Stimulated activated CD8-positive, alpha-beta memory T cell treated with anti-CD3 and anti-CD28 coated beads, Interleukin-4, amount 100 ng/mL, for 4 hours (primary cell): Measurements from ENCODE around the gene CAPZA2.
"Not testable (repeated sequence)": the region's sequence is repeated elsewhere in the genome, so short reads cannot be mapped to it uniquely, and the experiment has no call there.

Experiments
- DNase-seq, 2 donors: peaks; one replicate each; pipeline ENCODE4 v3.0.0-alpha.2; 2020; ENCODE audit warnings: low read depth in 2 of 2, low spot score in 1 of 2

Gene CAPZA2

GRCh38 chr7:116953372-116953905 lies 91.1 kb downstream of the CAPZA2 start, which contains the start of gene ST7:
ST7 (plus strand) TSS chr7:116953501; CDS start chr7:116953541, 40 bp downstream.
- peak; percentile 34 to 37 for DNase-seq

- DNase-seq, result no peak
Measured at GRCh38 chr7:116953906-116954838, 91.8 kb downstream of the CAPZA2 start.

GRCh38 chr7:116955340-116955739 lies 93.0 kb downstream of the CAPZA2 start:
- no peak for DNase-seq

- no peak for DNase-seq
Measured at GRCh38 chr7:116955801-116956476, 93.6 kb downstream of the CAPZA2 start.

GRCh38 chr7:116956477-116956804 lies 94.1 kb downstream of the CAPZA2 start:
- no peak for DNase-seq

GRCh38 chr7:116957874-116958273 lies 95.5 kb downstream of the CAPZA2 start:
- no peak for DNase-seq

- not testable (repeated sequence) for DNase-seq
Measured at GRCh38 chr7:116961966-116962673, 99.7 kb downstream of the CAPZA2 start.

GRCh38 chr7:116963234-116963633 lies 100.8 kb downstream of the CAPZA2 start:
- no peak for DNase-seq

- DNase-seq, result no peak
Measured at GRCh38 chr7:116966601-116967000, 104.2 kb downstream of the CAPZA2 start.

- no peak for DNase-seq
Measured at GRCh38 chr7:116967254-116967922, 105.0 kb downstream of the CAPZA2 start.

- DNase-seq, result no peak
Measured at GRCh38 chr7:116967983-116968382, 105.6 kb downstream of the CAPZA2 start.

GRCh38 chr7:116968631-116969030 lies 106.2 kb downstream of the CAPZA2 start:
- no peak for DNase-seq

GRCh38 chr7:116969371-116969902 lies 107.0 kb downstream of the CAPZA2 start:
- DNase-seq, result no peak

GRCh38 chr7:116970238-116970910 lies 108.0 kb downstream of the CAPZA2 start:
- DNase-seq, result no peak

- DNase-seq, result not testable (repeated sequence)
Measured at GRCh38 chr7:116971153-116971552, 108.8 kb downstream of the CAPZA2 start.
